ENCODE measurements around the gene THRB.

THRB gene

DNA sequence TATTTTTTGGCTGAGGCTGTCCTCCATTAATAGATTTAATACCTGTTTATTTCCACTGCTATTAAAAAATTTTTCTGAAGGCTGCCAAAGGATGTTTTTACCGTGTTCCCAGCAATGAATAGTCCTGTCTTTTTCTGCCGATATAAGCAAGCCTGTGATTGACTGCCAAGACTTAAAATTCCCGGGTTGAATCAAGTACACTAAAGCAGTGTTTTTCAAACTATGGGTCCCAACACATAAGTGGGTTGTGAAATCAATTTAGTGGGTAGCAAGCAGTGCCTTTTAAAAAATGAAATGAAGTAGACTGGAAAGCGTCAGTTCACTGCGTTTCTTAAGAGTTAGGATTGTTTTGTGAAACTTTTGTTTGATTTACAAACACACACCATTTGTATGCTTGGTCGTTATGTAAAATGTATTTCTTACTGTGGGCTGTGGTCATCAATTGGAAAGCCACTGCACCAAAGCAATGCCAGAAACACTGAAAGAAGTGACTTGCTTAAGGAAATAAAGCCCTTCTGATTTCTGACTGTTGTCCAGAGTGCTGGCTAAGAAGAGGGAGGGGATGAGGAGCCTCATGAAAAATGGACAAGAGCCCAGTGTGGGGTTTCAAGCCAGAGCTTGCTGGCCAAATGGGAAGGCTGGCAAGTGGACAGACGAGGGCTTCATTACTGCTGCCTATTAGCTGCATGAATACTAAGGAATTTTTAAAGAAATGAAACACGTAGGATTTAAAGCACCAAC, 206.0 kb downstream of the THRB start:
- Histone ChIP-seq H3F3A (ENCODE audit: insufficient read depth) (no peaks in the 10 kb centered on the region), H4K20me1 (ENCODE audit: low read depth, low read length) (no peaks in the 10 kb centered on the region), H3K36me3 (ENCODE audit: low read length) (no peaks in the 10 kb centered on the region)

DNA sequence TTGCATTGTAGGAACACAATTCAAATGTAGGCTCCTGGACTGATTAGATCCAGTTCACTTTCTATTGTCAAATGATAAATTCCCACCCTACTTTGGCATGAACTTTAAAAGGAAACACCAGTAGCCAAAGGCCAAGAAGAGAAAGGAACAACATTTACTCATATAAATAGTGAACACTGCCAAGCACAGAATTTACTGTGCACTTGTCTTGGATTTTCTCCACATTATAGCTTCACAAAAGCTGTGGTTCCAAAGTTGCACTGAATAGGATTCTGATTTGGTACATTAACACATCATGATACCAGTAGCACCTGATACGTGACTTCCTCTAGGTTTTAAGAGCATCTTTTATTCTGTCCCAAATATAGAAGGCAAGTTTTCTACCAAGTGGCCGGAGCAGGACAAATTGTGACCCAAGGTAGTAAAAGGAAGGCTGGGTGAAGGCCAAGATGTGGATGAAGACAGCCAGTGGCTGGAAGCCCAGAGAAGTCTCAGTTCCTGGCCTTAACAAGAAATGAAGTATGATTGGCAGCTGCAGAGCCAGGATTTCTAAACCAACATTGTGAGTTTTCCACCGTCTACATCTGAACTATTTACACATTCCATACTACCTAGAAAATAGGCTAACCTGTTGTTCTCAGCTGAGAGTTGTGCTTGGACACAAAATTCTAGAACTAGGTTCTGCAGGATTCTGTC, 206.7 kb downstream of the THRB start:
- Histone ChIP-seq H3K27me3 (ENCODE audit: low read length) (no peaks in the 10 kb centered on the region), H3K27ac (ENCODE audit: low read depth, low read length) (no peak overlapping the region), H3K9me2 (replicated peaks; ENCODE audit: insufficient read depth, low read length) (no peaks in the 10 kb centered on the region), H3K79me2 (ENCODE audit: insufficient read depth, low read length) (no peaks in the 10 kb centered on the region), H3K4me3 (ENCODE audit: insufficient read depth, low read length, poor library complexity, severe bottlenecking) (no peak overlapping the region), H3K36me3 (ENCODE audit: low read length) (no peaks in the 10 kb centered on the region), H2AFZ (ENCODE audit: low read depth, low read length, severe bottlenecking) (no peak overlapping the region), H3K9ac (ENCODE audit: low read length) (no peak overlapping the region), H3K9me3 (ENCODE audit: insufficient read depth, low read length) (no peaks in the 10 kb centered on the region), H3F3A (ENCODE audit: insufficient read depth) (no peaks in the 10 kb centered on the region), H4K20me1 (ENCODE audit: low read depth, low read length) (no peaks in the 10 kb centered on the region), H3K4me2 (ENCODE audit: low read depth, low read length, poor library complexity, severe bottlenecking) (no peak overlapping the region)
- no peak for TF ChIP-seq EZH2phosphoT487 (conservative IDR thresholded peaks at IDR 0.05; ENCODE audit: low read length)
- TF ChIP-seq, protein P1, sequence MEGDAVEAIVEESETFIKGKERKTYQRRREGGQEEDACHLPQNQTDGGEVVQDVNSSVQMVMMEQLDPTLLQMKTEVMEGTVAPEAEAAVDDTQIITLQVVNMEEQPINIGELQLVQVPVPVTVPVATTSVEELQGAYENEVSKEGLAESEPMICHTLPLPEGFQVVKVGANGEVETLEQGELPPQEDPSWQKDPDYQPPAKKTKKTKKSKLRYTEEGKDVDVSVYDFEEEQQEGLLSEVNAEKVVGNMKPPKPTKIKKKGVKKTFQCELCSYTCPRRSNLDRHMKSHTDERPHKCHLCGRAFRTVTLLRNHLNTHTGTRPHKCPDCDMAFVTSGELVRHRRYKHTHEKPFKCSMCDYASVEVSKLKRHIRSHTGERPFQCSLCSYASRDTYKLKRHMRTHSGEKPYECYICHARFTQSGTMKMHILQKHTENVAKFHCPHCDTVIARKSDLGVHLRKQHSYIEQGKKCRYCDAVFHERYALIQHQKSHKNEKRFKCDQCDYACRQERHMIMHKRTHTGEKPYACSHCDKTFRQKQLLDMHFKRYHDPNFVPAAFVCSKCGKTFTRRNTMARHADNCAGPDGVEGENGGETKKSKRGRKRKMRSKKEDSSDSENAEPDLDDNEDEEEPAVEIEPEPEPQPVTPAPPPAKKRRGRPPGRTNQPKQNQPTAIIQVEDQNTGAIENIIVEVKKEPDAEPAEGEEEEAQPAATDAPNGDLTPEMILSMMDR (IDR thresholded peaks at IDR 0.05; ENCODE audit: insufficient read depth, low read length, poor library complexity, severe bottlenecking) = no peak

More for the DNA sequence above, 206.0 kb downstream of the THRB start:
- Histone ChIP-seq H3K9me2 (replicated peaks; ENCODE audit: insufficient read depth, low read length) (no peaks in the 10 kb centered on the region), H3K9ac (ENCODE audit: low read length) (no peak overlapping the region), H3K79me2 (ENCODE audit: insufficient read depth, low read length) (no peaks in the 10 kb centered on the region), H3K4me3 (ENCODE audit: insufficient read depth, low read length, poor library complexity, severe bottlenecking) (no peak overlapping the region), H3K9me3 (ENCODE audit: insufficient read depth, low read length) (no peaks in the 10 kb centered on the region), H3K4me2 (ENCODE audit: low read depth, low read length, poor library complexity, severe bottlenecking) (no peak overlapping the region), H3K27me3 (ENCODE audit: low read length) (no peaks in the 10 kb centered on the region), H2AFZ (ENCODE audit: low read depth, low read length, severe bottlenecking) (no peak overlapping the region), H3K27ac (ENCODE audit: low read depth, low read length) (no peak overlapping the region)
- TF ChIP-seq EZH2phosphoT487 (conservative IDR thresholded peaks at IDR 0.05; ENCODE audit: low read length) = no peak
- TF ChIP-seq, protein P1 (IDR thresholded peaks at IDR 0.05; ENCODE audit: insufficient read depth, low read length, poor library complexity, severe bottlenecking) = no peak

DNA sequence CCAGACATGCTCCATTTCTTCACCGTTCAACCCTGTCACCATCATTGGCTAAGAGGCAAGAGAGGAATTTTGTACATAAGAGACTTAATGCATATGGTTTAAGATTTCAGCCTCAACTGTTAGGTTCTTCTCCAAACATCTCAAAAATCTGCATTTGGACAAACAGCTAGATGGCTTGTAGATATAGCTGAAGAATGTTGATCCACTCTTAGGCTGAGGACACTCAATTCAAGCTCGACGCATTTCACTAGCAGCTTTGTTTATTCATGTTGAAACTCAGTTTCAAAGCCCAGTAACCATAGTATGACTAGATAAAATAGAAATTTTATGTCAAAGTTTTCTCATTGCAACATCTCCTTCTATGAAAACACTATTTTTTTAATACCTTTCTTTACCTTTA, 208.2 kb downstream of the THRB start:
- Histone ChIP-seq H3K79me2 (ENCODE audit: insufficient read depth, low read length) (no peaks in the 10 kb centered on the region), H3K9ac (ENCODE audit: low read length) (no peak overlapping the region), H3K36me3 (ENCODE audit: low read length) (no peaks in the 10 kb centered on the region), H3K9me3 (ENCODE audit: insufficient read depth, low read length) (no peaks in the 10 kb centered on the region), H3F3A (ENCODE audit: insufficient read depth) (no peaks in the 10 kb centered on the region), H4K20me1 (ENCODE audit: low read depth, low read length) (no peaks in the 10 kb centered on the region), H3K27me3 (ENCODE audit: low read length) (no peaks in the 10 kb centered on the region), H2AFZ (ENCODE audit: low read depth, low read length, severe bottlenecking) (no peak overlapping the region), H3K4me3 (ENCODE audit: insufficient read depth, low read length, poor library complexity, severe bottlenecking) (no peak overlapping the region), H3K27ac (ENCODE audit: low read depth, low read length) (no peak overlapping the region), H3K4me2 (ENCODE audit: low read depth, low read length, poor library complexity, severe bottlenecking) (no peak overlapping the region), H3K9me2 (replicated peaks; ENCODE audit: insufficient read depth, low read length) (no peaks in the 10 kb centered on the region)
- TF ChIP-seq EZH2phosphoT487 (conservative IDR thresholded peaks at IDR 0.05; ENCODE audit: low read length) = no peak
- TF ChIP-seq, protein P1 (IDR thresholded peaks at IDR 0.05; ENCODE audit: insufficient read depth, low read length, poor library complexity, severe bottlenecking) = no peak

Data from SU-DHL-6 (cell line).